Measurements from ENCODE around the gene UBC. TPM values are rescaled to one million over a fixed set of nuclear protein-coding genes. Genes with fewer than 3 reads are reported as not detected.

Gene UBC
- total RNA-seq, 1 experiment from 2014 or later, result 523 TPM

DNA sequence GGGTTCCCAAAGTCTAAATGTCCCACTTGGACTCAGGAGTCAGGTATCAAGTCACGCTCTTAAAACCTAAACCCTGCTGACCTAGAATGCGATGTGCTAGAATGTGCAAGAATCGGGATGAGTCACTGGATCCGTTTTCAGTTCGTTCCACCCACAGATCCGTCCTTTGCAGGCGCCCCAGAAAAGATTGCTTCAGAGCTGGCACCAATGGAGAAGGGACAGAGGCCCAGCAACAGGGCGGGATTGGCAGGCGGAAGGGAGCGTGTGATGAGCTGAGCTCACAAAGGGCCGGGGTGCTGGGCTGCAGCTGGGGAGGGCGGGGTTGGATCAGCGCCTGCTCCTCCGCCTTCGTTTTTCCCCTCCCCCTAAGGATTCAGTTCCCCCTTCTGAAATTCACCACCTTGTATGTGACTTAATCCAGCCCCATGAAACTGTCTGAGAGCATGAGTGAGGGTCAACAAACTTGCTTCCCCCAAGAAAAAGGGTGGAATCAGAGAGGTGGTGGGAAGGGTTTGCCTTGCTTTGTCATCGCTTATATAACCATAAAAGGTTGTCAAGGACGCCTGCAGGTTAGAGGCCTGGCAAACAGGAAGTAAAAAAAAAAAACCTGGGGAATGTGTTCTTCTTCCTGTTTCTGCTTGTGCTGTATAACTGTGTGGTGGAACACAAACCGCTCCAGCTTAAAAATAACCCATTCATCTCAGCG, 2.8 kb upstream of the UBC start:
- Histone ChIP-seq H3K79me2 (ENCODE audit: insufficient read depth, low read length) (peaks cover 14% of the 10 kb centered on the region), H4K20me1 (ENCODE audit: control insufficient read depth, insufficient read depth, insufficient read length) (no peaks in the 10 kb centered on the region), H4K5ac (ENCODE audit: insufficient read length, low read depth, low read length) (peak overlapping the region; percentile 95), H3K27me3 (ENCODE audit: insufficient read depth, low read length) (no peaks in the 10 kb centered on the region), H2BK12ac (ENCODE audit: insufficient read length, low read depth, low read length) (no peak overlapping the region), H4K8ac (replicated peaks; ENCODE audit: insufficient read length, low read depth, low read length) (no peak overlapping the region), H3K79me1 (ENCODE audit: insufficient read depth, low read depth, low read length, poor library complexity, severe bottlenecking) (no peaks in the 10 kb centered on the region), H3K4me2 (ENCODE audit: insufficient read depth, insufficient read length, low read length) (peak overlapping the region; percentile 95), H2BK20ac (ENCODE audit: low read depth, low read length, poor library complexity, severe bottlenecking) (no peak overlapping the region), H3K18ac (ENCODE audit: insufficient read length, low read depth, low read length) (peak overlapping the region; percentile 99), H3K23ac (ENCODE audit: insufficient read length, low read depth, low read length) (no peak overlapping the region), H3K56ac (ENCODE audit: insufficient read length, low read depth, low read length) (no peak overlapping the region), H2BK120ac (ENCODE audit: low read depth, low read length, poor library complexity, severe bottlenecking) (peak overlapping the region; percentile 99), H3K14ac (ENCODE audit: insufficient read depth, low read length) (peak overlapping the region; percentile 99; the same call in 1 of the 2 replicates), H3K4me1 (ENCODE audit: insufficient read depth, low read length) (peaks cover 8% of the 10 kb centered on the region; the same call in 1 of the 2 replicates), H3K4ac (ENCODE audit: low read depth, low read length) (no peak overlapping the region; the same call in 1 of the 2 replicates), H3K9ac (ENCODE audit: extremely low read depth, insufficient read length, low read length) (peak overlapping the region; percentile 82), H3K23me2 (ENCODE audit: insufficient read length, low read depth, low read length, poor library complexity, severe bottlenecking) (peaks cover 24% of the 10 kb centered on the region), H2BK15ac (ENCODE audit: low read depth, low read length) (no peak overlapping the region), H2BK5ac (ENCODE audit: insufficient read length, low read length) (peak overlapping the region; percentile 98), H2AFZ (ENCODE audit: low read length) (peak overlapping the region; percentile 76), H3T11ph (ENCODE audit: low read length) (peak overlapping the region; percentile 95), H4K91ac (ENCODE audit: insufficient read length, low read depth, low read length) (no peak overlapping the region), H2AK5ac (ENCODE audit: insufficient read length, low read length) (no peak overlapping the region), H3K27ac (ENCODE audit: insufficient read length, low read depth, low read length) (peak overlapping the region; percentile 99), H3K9me3 (ENCODE audit: control insufficient read depth, low read depth, low read length) (no peaks in the 10 kb centered on the region)
- no peak for TF ChIP-seq CTCF (conservative IDR thresholded peaks at IDR 0.05)
- H3K4me3 Mint-ChIP-seq, result peak overlapping the region; percentile 55 to 77
- H3K36me3 Mint-ChIP-seq (ENCODE audit: insufficient read depth in 1 of 3, low read depth in 3 of 3), result peaks cover 21 to 24% (median 23%) of the 10 kb centered on the region in 3 experiments
- peak; percentile 100 for DNase-seq
- H3K27ac Mint-ChIP-seq, result peak overlapping the region; percentile 97 to 99 (median 99)
- peaks cover 73 to 87% of the 10 kb centered on the region in 2 experiments for H3K4me1 Mint-ChIP-seq
- no CpG with 5 or more reads among the region's 19 CpGs for WGBS (ENCODE audit: extremely low coverage, insufficient read length, low lambda C conversion rate)
- H3K27me3 Mint-ChIP-seq (ENCODE audit: low read depth), result peaks cover 11% of the 10 kb centered on the region
- H3K9me3 Mint-ChIP-seq, result peaks cover 9 to 18% of the 10 kb centered on the region in 2 experiments

Measured in H9 (cell line).